Kidney capillary endothelial cell (primary cell): ENCODE data around the gene C5.

Experiments
- DNase-seq: peaks from one replicate; pipeline ENCODE4 v3.0.0-alpha.2; 2018; ENCODE audit warnings: low spot score

C5 gene

DNA sequence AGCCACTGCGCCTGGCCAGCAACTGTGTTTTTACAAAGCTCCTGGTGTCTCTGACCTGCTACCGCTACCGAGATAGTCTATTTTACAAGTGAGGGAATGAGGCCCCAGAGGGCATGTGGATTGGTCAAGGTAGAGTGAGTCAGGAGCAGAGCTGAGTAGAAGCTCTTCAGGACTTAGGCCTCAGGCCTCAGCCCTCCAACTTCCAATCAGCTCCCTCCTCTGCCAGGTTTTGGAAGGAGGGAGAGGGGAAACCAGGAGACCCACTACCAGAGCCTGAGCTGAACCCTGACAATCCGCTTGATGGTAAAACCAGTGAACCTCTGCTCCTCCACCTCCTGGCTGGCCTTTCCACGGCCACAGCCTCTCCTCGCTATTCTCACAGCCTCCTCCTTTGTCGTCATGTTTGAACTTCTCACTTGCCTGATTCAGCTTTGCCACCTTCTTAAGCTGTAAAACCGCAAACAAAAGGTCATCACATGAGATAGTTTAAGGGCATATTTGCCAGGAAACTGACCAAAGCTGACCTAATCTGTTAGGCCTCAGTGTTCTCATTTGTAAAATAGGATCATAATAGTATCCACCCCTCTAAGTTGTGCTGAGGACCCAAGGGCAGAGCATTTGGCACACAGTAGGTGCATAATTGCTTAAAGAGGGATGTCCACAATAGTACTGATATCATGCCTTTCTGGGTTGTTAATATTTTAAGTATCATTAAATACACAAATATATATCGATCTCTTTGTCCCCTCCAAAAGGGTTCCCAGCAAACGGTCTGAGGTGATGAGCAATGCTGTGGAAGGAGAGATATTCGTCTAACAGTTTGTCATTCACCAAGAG is 125.2 kb downstream of the C5 start:
- no peak for DNase-seq

DNA sequence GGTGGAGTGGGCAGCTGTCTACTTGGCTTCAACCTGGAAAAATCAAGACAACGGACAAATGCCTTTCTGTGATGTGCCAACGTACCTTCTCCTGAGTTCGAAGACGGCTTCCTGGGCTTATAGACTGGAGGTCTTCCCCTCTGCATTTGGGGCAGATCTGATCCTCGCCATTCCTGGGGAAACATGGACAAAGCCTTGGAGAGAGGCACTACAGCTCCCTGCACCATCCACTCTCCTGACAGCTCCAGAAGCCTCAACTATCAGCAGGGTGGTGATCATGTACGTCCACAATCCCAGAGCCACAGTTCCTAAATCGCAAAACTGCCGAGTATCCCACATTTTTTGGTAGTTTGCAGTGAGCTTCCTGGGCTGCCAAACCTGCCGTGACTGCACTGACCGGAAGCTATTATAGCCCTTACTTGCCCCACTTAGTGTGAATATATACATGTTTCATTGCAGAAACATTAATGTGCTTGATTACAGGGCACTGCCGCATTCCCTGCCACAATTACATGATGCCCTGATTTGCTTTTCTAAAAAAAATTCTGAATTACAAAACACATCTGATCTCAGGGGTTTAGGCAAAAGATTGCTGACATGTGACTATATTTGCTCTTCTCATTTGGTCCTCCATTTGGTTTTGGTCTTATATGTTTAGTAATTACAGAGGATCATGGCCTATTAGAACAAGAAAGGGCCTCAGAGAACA is 126.3 kb downstream of the C5 start:
- DNase-seq = no peak

DNA sequence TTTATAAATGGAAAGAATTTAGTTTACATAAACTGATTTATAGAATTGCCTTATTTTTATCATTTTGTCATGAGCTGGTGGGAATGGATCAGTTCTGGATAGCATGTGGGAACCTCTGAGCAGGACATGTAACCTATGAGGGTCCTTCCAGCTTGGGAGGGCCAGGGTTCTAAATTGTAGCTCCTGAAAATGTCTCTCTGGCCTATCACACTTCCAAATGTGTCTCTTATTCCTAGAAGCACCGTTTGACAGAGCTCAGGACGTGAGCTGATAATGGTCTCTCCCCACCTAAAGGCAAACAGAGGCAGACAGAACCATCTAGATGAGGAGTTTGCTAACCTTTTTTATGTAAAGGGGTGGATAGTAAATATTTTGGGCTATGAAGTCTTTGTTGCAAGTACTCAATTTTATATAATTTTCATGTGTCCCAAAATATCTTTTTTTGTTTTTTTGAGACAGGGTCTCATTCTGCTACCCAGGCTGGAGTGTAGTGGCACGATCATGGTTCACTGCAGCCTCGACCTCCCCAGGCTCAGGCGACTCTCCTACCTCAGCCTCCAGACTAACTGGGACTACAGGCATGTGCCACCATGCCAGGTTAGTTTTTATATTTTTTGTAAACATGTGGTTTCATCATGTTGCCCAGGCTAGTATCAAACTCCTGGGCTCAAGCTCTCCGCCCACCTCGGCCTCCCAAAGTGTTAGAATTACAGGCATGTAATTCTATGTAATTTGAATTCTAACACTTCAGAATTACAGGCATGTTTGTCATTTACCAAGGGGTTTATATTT is 127.5 kb downstream of the C5 start:
- no peak for DNase-seq

DNA sequence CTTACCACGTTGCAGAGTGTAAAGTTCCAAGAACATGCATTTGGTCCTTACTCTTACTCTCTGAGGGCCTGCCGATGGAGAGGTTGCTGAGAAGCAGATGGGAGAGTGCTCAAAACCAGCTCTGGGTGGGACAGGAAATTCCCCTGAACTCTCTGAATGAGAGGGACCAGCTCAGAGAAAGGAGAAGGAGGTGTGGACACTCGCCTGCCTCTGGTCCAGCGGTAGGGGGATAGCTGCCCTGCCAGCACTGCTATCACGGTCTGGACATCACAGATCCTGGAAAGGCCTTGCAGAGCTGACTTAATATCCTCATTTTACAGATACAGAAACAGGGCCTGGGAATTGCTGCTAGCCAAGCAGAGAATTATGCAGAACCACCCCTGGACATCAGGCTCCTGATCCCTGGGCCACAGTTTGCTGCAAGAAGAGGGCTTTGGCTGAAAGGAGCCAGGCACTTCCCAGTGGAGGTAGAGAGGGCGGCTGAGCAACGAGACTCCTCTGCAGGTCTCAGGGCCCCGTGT is 128.4 kb downstream of the C5 start:
- DNase-seq = no peak

DNA sequence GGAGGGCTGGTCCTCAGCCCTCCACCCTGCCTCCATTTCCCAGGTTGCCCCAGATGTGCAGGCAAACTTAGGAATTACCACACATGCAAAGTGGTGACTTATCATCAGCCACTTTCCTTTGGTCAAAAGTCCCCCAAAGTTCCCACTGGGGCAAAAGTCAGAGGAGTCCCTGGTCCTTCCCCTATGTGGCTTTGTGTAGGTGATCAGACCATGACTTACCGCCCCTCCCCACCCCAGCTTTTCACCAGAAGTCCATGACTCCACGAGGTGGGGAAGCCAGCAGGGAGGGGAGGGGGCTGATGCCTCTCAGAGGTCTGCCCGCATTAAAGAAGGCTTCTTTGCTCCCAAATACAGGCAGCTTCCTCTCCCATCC is 129.3 kb downstream of the C5 start:
- no peak for DNase-seq

DNA sequence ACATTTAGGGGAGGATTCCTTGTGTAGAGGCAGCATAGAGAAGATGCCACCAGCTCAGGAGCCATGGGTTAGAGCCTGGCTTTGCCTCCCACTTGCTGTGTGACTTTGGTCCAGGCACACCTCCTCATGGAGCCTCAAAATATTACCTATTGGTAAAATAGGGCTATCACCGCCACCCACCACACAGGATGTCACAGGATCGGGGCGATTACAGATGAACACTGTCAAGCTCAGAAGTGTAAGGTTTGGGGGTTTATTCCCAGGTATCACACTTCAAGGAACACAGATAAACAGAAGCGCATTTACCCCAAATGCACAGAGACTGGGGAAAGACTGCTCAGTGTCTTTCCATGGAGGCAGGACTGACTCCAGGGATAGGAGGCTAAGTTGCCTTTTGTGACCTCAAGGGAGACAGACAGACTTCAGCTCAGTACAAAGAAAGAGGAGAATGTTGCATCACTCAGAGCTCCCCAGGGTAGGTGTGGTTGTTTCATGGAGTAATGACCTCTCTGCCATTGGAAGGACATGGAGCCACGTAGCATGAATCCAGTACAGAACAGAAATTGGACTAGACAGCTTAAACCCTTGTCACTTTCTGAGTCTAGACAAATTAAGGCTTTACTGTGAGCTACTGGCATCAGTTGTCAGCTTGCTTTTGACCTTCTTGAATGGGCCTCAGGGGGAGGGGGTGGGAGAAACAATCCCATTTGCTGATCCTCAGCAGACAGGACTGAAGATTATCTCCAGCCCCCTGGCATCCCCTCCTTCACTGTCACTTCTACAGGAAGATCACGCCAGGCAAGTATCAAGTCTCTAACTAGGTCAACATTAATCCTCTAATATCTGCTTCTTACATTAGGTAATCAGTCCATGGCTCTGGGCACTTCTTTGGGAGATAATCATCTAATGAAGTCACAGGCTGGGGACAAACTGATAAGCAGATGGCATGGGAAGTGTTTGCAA is 130.0 kb downstream of the C5 start:
- DNase-seq = no peak

DNA sequence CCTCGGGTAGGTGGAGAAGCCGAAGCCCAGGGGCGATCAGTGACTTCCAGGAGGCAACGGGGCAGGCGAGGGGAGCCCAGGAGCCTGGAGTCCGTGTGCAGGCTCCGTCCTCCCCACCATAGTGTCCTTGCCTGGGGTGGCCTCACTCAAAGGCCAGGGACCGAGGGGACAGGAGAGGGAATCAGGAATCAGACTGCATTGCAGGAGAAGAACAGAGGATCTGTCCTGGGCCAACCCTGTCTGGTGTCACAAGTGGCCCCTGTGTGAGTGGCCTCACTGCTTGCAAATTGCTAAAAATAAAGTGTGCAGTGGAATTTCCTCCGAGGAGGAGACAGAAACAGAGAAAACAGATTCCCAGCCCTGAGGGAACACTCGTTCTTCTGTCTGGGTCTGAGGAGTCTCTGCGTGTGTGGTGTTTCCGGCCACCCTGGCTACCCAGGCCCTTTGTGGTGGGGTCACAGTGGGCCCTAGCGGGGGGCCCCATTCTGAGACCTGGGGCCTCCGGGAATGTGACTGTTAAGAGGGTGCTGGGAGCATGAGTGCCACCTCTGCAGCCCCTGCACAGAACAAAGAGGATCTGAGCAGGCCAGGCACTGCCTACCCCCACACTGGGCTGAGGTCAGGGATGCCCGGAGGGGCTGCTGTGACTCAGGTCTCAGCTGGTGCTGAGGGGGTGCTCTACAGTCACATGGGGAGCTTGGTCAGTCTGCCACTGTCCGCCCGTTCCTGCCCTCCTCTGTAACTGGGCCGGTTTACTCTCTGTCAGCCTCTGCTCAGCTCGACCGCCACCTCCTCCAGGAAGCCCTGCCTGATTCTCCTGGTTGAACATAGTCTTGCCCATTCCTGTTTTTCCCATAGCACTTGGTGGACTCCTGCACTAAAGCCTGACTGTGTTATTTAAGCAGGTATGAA is 130.9 kb downstream of the C5 start:
- DNase-seq = no peak

DNA sequence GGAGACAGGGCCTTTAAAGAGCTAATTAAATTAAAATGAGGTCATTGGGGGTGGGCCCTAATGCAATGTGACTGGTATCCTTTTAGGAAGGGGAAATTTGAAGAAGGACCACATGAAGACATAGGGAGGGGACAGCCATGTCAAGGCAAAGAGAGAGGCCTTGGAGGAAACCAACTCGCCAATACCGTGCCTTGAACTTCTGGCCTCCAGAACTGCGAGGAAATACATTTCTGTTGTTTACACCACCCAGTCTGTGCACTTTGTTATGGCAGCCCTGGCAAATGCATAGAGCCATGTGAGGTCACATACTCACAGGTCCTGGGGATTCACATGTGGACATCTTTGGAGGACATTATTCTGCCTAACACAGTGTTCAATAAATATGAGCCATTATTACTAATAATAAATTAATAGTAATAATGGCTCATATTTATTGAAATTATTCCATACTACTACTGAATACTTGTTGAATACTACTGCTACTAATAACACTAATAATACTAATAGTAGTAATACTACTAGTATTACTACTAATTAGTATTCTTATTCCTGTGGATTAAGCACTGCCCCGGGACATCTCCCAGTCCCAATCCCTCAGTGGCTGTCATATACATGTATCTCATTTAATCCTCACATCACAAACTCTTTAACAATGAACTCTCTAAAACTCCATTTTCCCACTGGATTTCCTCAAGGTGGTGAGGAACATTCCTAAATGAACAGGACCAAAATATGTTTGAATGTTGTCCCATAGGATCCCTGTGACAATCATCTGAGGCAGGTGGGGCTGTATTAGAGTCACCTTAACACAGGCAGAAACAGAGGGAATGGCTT is 131.9 kb downstream of the C5 start:
- no peak for DNase-seq

DNA sequence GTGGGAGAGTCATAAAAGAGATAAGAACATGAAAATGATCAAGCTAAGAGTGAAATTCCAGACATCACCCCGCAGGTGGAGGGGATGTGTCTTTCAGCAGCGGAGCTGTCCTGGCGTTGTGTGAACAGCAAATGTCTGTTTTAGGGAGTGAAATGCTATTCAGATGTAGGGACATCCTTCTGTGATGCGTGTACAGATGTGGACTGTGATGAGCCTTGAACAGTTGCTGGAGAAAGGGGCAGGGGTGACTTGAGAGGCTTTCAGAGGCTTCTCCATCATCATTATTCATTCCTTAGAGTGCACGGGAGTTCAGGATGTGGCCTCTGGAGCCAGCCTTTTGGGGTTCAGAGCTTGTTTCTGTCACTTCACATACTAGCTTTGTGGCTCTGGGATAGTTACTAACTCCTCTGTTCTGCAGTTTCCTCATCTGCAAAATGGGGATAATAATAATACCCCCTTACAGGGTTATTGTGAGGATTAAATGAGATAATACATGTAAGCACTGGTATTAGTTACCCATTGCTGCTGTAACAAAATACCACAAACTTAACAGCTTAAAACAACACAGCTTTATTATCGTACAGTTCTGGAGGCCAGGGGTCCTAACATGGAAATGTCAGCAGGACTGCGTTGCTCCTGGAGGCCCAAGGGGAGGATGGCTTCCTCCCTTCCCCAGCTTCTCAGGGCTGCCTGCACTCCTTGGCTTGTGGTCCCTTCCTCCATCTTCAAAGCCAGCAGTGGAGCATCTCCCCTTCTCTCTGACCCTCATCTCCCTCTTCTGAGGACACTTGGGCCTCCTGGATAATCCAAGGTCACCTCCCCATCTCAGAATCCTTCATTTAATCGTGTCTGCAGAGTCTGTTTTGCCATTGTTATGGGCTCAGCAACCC is 132.8 kb downstream of the C5 start:
- DNase-seq = no peak

DNA sequence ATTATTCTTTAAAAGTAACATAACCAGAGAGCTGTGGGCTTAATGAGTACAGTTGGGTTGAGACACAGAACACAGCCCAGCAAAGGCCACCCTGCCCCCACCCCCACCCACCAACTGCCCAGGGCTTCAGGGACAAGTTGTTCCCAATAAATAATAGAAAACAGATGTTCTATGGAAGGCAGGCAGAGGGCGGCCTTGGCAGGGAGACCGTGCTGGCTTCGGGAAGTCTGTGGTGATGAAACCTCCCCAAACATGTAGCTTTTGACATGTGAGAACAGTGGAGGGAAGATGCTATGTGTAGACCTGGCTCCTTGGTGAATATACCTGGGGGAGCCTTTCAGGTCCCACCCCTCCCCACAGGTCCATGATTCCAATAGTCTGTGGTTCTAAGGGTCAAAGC is 133.5 kb downstream of the C5 start:
- DNase-seq = no peak

DNA sequence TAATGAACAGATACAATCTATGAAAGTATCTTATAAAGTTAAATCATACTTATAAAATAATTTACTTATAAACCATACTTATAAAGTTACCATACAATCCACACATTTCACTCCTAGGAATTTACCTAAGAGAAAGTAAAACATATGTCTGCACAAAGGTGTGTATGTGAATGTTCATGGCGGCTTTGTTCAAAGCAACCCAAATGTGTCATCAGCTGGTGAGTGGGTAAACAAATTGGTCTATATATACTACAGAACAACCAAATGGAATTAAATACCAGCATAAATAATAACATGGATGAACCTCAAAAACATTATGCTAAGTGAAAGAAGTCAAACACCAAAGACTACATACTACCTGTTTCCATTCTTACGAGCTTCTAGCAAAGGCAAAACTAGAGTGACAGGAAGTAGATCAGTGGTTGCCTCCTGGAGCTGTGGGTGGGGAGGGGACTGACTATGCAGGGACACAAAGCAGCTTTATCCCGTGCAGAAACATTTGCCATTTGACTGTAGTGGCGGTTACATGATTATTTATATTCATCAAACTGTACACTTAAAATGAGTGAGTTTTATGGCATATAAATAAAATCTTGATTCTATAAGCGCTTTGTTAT is 134.1 kb downstream of the C5 start:
- DNase-seq = no peak

DNA sequence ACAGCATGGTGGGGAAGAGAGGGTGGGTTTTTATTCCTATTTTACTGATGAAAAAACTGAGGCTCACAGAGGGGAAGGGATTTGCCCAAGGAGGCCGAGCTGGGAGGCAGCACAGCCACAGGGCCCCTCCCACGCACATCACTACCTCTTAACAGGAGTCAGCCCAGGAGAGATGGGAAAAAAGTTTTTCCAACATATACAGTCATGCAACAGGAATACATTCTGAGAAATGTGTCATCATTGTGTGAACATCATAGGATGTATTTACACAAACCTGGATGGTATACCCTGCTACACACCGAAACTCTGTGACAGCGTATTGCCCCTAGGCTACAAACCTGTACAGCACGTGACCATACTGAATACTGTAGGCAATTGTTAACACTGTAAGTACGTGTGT is 135.1 kb downstream of the C5 start:
- DNase-seq = no peak

DNA sequence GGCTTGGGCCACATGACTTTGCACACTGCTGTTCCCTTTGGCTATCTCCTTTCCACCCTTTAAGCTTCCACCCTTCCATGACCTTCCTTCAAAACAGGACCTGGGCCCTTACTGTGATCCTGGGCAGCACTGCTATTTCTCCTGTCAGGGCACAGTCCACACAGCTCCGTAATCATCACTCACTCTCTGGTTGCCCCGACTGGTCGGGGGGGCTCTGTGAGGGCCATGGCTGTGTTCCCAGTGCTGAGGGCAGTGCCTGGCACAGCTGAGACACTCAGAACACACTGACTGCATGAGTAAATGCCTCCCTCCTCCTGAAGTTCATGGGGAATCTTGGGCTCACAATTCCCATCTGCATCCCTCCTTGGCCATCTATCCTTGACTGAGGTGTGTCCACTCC is 135.7 kb downstream of the C5 start:
- DNase-seq = no peak

DNA sequence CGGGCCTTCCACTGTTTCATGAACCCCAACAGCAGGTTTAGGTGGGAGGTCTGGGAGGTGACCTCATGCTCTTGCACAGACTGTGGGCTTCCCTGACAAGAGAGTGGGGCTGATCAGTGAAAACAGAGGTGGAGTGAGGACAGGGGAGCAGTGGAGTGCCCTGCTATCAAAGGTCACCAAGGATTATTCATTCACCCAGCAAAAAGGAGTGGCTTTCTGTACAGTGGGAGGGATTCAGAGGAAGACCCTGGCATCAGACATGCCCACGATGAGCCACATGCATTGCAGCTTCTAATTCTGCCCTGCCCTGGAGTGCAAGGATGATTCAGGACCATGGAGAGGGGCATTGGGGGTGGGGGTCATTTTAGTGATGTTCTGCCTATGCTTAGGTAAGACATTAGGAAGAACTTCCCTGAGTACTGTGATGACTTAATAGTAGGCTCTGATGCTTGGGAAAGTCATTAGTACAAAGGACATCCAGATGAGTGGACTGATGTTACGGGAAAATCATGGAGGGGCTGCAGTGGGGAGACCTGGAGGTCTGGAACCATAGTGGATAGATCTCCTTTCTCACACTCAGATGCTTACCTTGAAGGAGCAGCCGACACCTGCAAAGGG is 136.3 kb downstream of the C5 start:
- no peak for DNase-seq

DNA sequence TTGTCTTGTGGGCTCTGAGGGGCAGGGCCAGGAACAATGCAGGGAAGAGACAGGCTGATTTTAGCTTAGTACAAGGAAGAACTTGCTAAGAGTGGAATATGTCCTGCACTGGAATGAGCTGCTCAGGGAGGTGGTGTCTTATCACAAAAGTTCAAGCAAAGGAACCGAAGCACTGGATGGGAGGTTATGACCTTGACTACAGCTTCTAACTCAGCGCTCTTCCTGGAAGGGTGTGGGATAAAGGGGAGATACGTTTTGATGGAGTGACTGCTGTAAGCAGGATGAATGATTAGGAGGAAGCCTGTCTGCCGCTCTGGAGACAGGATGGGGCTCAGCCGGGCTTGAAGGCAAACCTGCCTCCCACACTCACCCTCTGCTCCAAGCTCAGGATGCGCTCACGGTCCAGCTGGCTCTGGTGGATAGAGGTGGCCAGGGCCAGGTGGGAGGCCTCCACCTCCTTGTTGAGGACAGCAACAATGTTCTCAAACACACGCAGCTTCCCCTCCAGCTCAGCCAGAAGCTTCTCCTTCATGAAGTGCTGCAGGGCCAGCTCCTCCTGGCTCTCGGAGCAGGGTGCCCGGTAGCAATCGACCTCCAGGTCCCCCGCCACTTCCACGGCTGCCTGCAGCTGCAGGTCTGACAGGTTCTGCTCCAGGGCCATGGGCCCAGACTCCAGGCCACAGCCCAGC is 137.0 kb downstream of the C5 start:
- DNase-seq = no peak

DNA sequence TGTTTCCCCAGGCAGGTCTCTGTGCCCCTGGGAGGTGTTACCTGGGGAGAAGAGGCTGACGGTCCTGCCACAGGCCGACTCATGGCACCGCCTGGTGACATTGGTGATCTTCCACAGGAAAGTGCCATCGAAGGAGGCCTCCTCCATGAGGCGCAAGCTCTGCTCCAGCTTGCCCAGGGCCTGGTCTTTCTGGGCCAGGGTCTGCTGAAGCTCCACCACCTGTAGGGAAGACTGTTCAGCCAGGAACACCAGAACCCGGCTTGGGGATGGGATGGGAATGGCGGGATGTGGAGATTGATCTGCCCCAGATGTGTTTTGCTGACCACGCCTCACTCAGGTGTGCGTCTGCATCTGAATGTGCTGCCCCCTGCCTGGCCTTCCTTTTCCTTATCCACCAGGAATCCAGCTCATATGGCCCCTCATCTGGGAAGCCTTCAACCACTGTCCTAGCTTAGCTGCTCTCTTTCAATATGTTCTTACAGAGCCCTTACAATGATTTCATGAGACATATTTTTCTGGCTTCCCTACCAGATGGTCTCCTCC is 138.7 kb downstream of the C5 start:
- no peak for DNase-seq

DNA sequence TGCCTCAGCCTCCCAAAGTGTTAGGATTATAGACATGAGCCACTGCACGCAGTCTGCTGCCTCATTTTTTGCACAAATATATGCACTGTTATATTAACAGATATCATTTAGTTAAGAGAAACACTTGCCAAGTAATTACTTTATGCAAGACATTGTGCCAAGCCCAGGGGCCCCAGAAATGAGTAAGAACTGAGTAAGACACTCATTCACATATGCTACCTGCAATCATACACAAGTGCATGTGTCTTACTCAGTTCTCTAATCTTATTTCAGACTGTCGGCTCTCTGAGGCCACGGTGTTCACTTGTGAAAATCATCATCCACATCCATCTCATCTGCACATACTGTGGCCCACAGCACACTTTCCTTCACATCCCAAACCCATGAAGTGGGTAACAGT is 139.4 kb downstream of the C5 start:
- no peak for DNase-seq
